GM12873 (cell line): ENCODE measurements around the gene LRP10.

Experiments used
- TF ChIP-seq, protein P1 (sequence below): IDR thresholded peaks from 2 replicates; pipeline ENCODE4 v1.5.1; 2012; ENCODE audit warnings: low read depth, mild to moderate bottlenecking, moderate library complexity, low read length, control low read depth; ENCODE audit not compliant: insufficient read depth; ENCODE audit errors: missing control alignments

The LRP10 gene, protein sequence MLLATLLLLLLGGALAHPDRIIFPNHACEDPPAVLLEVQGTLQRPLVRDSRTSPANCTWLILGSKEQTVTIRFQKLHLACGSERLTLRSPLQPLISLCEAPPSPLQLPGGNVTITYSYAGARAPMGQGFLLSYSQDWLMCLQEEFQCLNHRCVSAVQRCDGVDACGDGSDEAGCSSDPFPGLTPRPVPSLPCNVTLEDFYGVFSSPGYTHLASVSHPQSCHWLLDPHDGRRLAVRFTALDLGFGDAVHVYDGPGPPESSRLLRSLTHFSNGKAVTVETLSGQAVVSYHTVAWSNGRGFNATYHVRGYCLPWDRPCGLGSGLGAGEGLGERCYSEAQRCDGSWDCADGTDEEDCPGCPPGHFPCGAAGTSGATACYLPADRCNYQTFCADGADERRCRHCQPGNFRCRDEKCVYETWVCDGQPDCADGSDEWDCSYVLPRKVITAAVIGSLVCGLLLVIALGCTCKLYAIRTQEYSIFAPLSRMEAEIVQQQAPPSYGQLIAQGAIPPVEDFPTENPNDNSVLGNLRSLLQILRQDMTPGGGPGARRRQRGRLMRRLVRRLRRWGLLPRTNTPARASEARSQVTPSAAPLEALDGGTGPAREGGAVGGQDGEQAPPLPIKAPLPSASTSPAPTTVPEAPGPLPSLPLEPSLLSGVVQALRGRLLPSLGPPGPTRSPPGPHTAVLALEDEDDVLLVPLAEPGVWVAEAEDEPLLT

DNA sequence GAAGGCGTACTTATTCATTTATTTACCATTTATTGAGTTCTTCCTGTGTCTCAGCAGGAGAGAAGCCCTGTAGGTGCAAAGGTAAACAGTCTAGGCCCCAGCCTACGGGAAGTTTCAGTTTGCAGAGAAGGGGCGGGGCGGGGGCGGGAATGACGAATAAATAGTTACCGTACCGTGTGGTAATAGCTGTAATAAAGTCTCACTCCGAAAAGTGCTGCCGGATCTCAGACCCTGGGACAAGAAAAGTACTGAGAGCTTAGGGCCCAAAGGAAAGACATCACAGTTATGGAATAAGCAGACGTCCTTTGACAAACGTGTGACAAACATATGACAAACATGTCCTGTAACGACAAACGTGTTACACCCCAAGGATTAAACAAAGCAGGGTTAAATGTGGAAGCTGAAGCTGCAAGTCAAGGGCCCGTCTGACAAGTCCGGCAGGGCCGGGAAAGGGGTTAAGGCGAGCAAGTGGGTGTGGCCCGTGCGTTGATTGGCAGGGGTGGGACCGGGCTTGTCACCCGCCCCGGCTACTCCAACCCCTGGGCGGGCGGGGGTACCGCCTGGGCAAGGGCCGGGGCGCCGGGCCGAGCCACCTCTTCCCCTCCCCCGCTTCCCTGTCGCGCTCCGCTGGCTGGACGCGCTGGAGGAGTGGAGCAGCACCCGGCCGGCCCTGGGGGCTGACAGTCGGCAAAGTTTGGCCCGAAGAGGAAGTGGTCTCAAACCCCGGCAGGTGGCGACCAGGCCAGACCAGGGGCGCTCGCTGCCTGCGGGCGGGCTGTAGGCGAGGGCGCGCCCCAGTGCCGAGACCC lies at the start of gene LRP10:
LRP10 (plus strand) TSS at position 517 of the 809 bp plus-strand sequence. CDS start 564 bp downstream, outside the sequence.
- TF ChIP-seq, protein P1, sequence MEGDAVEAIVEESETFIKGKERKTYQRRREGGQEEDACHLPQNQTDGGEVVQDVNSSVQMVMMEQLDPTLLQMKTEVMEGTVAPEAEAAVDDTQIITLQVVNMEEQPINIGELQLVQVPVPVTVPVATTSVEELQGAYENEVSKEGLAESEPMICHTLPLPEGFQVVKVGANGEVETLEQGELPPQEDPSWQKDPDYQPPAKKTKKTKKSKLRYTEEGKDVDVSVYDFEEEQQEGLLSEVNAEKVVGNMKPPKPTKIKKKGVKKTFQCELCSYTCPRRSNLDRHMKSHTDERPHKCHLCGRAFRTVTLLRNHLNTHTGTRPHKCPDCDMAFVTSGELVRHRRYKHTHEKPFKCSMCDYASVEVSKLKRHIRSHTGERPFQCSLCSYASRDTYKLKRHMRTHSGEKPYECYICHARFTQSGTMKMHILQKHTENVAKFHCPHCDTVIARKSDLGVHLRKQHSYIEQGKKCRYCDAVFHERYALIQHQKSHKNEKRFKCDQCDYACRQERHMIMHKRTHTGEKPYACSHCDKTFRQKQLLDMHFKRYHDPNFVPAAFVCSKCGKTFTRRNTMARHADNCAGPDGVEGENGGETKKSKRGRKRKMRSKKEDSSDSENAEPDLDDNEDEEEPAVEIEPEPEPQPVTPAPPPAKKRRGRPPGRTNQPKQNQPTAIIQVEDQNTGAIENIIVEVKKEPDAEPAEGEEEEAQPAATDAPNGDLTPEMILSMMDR, result no peak

DNA sequence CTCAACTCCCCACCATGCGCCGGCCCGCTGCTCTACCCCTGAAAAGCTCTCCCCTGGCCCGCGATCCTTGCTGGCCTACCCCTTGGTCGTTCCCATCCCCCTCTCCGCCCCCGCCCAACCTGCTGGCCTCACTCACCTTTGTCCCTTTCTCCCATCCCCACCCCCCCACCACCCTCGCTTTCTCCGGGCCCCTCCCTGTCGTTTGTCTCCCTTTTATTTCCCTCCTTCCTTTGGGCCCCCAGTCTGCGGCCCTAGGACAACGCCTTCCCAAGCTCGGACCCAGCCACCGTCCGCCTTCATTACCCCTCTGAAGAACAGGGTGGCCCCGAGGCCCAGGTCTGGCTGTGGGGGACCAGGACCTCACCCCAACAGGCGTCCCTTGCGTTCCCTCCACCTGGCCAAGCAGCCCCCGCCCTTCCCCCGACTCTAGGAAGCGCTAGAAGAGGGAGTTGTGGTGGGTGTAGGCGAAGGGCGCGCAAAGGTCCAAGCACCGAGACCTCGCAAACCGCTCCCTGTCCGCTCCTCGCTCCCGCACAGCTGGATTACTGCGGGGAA lies 49.4 kb upstream of the LRP10 start:
- TF ChIP-seq, protein P1, result no peak

DNA sequence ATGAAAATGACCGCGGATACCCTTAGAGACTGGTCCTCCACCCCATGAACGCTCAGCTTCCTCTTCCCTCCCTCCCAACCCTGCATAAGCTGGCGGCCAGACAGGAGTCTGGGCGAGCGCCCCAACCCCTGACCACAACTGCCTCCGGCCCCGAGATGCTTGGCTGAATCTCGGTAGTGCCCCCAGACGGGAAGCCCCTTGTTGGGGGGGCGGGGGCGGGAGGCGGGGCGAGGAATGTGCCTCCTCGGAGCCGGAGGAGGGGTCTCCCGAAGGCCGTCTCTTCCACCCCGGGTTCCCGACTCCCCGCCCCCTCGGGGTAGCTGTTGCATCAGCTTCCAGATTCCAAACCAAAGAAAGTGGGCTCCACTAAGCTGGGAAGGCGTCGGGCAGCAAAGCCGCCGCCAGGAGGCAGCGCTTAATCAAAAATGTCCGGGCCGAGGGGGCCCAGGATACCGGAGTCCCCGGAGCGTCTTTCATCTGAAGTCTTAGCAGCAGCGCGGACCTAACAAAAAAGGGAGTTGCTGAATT lies 48.9 kb upstream of the LRP10 start:
- TF ChIP-seq, protein P1, result peak; percentile 68

DNA sequence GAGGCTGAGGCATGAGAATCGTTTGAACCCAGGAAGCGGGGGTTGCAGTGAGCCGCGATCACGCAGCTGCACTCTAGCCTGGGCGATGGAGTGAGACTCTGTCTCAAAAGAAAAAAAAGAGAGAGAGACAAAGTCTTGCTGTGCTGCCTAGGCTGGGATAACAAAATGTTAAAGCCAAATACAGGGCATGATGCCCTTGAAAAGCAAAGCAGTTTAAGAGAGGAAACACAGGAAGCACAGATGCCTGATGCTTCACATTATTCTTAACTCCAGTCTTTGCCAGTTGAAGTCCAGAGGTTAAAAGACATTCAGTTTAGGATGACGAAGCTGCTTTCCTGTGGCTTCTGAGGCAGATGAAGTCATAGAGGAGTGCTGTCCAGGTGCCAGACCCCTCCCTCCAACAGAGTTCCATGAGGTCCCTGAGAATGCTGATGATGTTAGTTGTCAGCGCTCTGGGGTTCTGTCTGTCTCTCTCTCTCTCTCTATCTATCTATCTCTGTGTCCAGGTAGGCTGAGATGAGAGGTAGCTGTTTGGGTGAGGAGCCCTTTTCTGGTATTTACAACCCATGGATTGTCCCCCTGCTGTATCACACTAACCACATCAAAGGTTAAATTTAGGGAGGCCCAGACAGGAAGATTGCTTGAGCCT lies 46.7 kb upstream of the LRP10 start:
- TF ChIP-seq, protein P1, result no peak

DNA sequence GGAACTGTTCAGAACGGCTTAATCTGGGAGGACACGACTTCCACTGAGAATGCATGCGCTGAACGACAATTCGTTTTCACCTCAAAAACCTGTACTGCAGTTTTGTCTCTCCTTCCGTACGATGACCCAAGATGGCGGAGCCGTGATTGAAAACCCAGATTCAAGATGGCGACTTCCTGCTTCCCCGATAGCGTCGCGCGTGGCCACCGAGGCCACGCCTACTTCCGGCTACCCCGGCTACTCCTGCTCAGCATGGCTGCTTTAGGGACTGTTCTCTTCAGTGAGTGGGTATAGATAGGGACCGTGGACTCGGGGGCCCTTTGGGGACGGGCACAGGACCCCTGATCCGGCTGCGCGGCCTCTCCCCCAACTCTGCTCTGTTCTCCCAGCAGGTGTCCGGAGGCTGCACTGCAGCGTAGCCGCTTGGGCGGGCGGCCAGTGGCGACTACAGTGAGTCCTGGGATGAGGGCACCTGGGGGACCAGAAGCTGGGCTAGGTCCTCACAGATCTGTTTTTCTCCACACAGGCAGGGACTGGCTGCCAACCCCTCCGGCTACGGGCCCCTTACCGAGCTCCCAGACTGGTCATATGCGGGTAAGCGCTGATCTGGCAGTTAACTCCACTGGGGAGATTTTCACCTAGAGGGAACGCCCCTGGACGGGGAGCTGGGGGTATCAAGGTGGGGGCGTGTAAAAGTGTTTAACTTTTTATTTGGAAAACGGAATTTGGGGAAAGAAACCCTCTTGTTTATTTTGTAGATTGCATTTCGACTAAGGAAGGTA lies 41.7 kb upstream of the LRP10 start, which contains the start of gene MRPL52:
MRPL52 (plus strand) TSS at position 227 of the 782 bp plus-strand sequence; CDS start at position 253, 26 bp downstream.
- TF ChIP-seq, protein P1, result no peak

DNA sequence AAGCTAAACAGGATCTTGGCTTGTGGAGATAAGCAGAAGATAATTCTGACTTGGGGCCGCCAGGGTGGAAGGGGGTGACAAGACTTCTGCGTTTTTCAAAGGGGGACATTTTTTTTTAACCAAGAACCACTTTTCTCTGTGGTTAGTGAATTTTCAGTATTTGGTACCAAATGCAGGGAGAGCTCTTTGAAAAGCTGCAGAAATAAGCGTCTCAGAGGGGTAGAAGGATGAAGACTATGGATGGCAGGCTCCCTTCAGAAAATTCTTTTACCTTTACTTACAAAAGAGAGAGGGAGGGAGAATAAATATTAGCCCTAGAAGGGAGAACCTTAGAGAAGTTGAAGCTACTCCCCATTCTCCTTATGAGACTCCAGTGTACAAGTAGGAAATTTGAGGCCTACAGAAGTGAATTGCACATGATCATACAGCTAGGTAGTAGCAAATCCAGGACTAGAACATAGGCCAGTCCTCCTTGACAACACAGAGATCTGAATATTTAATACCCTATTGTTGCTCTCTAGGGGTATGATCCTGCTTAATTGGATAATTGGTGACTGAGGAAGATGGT lies 41.0 kb upstream of the LRP10 start:
- TF ChIP-seq, protein P1, result no peak
